Astrocyte (in vitro differentiated cells and primary cell): ENCODE data around the gene PSORS1C1. TPM values are rescaled to one million over a fixed set of nuclear protein-coding genes. Genes with fewer than 3 reads are reported as not detected.
A peak's percentile ranks its signal among the peaks of the same experiment; 100 is the strongest.
"Not testable (repeated sequence)": the region's sequence is repeated elsewhere in the genome, so short reads cannot be mapped to it uniquely, and the experiment has no call there.

ENCODE experiments used
- DNase-seq: peaks from one replicate; pipeline ENCODE4 v3.0.0-alpha.2; 2010; ENCODE audit warnings: low read depth
- FAIRE-seq: peaks from 2 replicates; lab custom pipeline; 2011; peaks lifted over from hg19 to GRCh38; lab: Jason Lieb, UNC
- H2AFZ ChIP-seq: 2 replicates; pipeline ENCODE4 v1.6.0; 2012; ENCODE audit warnings: low read depth, low read length, inconsistent platforms
- H3K27ac ChIP-seq: 2 replicates; pipeline ENCODE4 v1.5.1; 2011; ENCODE audit warnings: low read depth, low read length, inconsistent platforms
- H3K27me3 ChIP-seq: 2 replicates; pipeline ENCODE4 v1.6.0; 2011; ENCODE audit warnings: low read length, inconsistent platforms; ENCODE audit not compliant: insufficient read depth
- H3K36me3 ChIP-seq: 2 replicates; pipeline ENCODE4 v1.5.1; 2011; ENCODE audit warnings: low read length, inconsistent platforms; ENCODE audit not compliant: insufficient read depth
- H3K4me1 ChIP-seq: 2 replicates; pipeline ENCODE4 v1.5.1; 2011; ENCODE audit warnings: low read length, inconsistent platforms; ENCODE audit not compliant: insufficient read depth
- H3K4me2 ChIP-seq: 2 replicates; pipeline ENCODE4 v1.6.0; 2012; ENCODE audit warnings: low read length, inconsistent platforms
- H3K4me3 ChIP-seq: 2 replicates; pipeline ENCODE4 v1.5.1; 2011; ENCODE audit warnings: low read depth, mild to moderate bottlenecking, low read length, inconsistent platforms; ENCODE audit not compliant: insufficient read depth
- H3K79me2 ChIP-seq: 2 replicates; pipeline ENCODE4 v1.6.0; 2012; ENCODE audit warnings: mild to moderate bottlenecking, low read length, inconsistent platforms; ENCODE audit not compliant: insufficient read depth
- H3K9ac ChIP-seq: 2 replicates; pipeline ENCODE4 v1.6.0; 2012; ENCODE audit warnings: mild to moderate bottlenecking, low read length, inconsistent platforms
- H3K9me3 ChIP-seq: 2 replicates; pipeline ENCODE4 v1.5.1; 2012; ENCODE audit warnings: low read depth, mild to moderate bottlenecking, low read length, inconsistent platforms; ENCODE audit not compliant: insufficient read depth
- H4K20me1 ChIP-seq: 2 replicates; pipeline ENCODE4 v1.6.0; 2012; ENCODE audit warnings: low read length, inconsistent platforms; ENCODE audit not compliant: insufficient read depth
- H3K27ac Mint-ChIP-seq: one replicate; pipeline ENCODE4 v1.8.0; 2021; ENCODE audit warnings: mild to moderate bottlenecking, mixed read lengths; ENCODE audit not compliant: unreplicated experiment
- H3K27me3 Mint-ChIP-seq: one replicate; pipeline ENCODE4 v1.8.0; 2021; ENCODE audit warnings: low read depth, mixed read lengths; ENCODE audit not compliant: unreplicated experiment
- H3K36me3 Mint-ChIP-seq: one replicate; pipeline ENCODE4 v1.8.0; 2021; ENCODE audit warnings: low read depth, mixed read lengths; ENCODE audit not compliant: unreplicated experiment
- H3K4me1 Mint-ChIP-seq: one replicate; pipeline ENCODE4 v1.8.0; 2021; ENCODE audit warnings: low read depth, mixed read lengths; ENCODE audit not compliant: unreplicated experiment
- H3K4me3 Mint-ChIP-seq: one replicate; pipeline ENCODE4 v1.8.0; 2021; ENCODE audit warnings: mild to moderate bottlenecking, moderate library complexity, mixed read lengths; ENCODE audit not compliant: unreplicated experiment
- H3K9me3 Mint-ChIP-seq: one replicate; pipeline ENCODE4 v1.8.0; 2021; ENCODE audit warnings: mild to moderate bottlenecking, mixed read lengths; ENCODE audit not compliant: unreplicated experiment
- CTCF ChIP-seq: IDR thresholded peaks from 2 replicates; pipeline ENCODE4 v1.5.1; 2011; ENCODE audit warnings: low read depth, mild to moderate bottlenecking, inconsistent platforms, low read length, moderate library complexity; ENCODE audit not compliant: insufficient read depth
- EZH2 ChIP-seq: IDR thresholded peaks from 2 replicates; pipeline ENCODE4 v1.6.1; 2012; ENCODE audit warnings: mild to moderate bottlenecking, low read length, inconsistent platforms; ENCODE audit not compliant: insufficient read depth
- total RNA-seq: library from RNA; stranded (reverse); gene quantifications from 2 replicates; pipeline ENCODE4 v1.2.1, GENCODE V29; 2021

Gene PSORS1C1
- total RNA-seq, 1 donor from 2014 or later: 9.2 TPM

GRCh38 chr6:31183859-31184258, 69.3 kb downstream of the PSORS1C1 start:
- H3K9ac ChIP-seq, H3K79me2 ChIP-seq, H3K9me3 ChIP-seq, H3K27ac ChIP-seq, H2AFZ ChIP-seq, H3K4me3 ChIP-seq, H3K27ac Mint-ChIP-seq, FAIRE-seq, H3K27me3 Mint-ChIP-seq, H3K9me3 Mint-ChIP-seq, DNase-seq, H3K4me2 ChIP-seq, H3K36me3 ChIP-seq, H3K27me3 ChIP-seq, H4K20me1 ChIP-seq, H3K36me3 Mint-ChIP-seq, H3K4me3 Mint-ChIP-seq, H3K4me1 Mint-ChIP-seq, H3K4me1 ChIP-seq: not testable (repeated sequence)

GRCh38 chr6:31185695-31186051, 71.1 kb downstream of the PSORS1C1 start:
- not testable (repeated sequence) for H3K4me3 Mint-ChIP-seq, H3K27me3 Mint-ChIP-seq, H3K36me3 Mint-ChIP-seq, H3K27me3 ChIP-seq, H3K4me1 Mint-ChIP-seq, H3K27ac ChIP-seq, H3K36me3 ChIP-seq, DNase-seq, H3K27ac Mint-ChIP-seq, H3K9ac ChIP-seq, H3K4me1 ChIP-seq, H3K4me3 ChIP-seq, H3K9me3 Mint-ChIP-seq, H3K79me2 ChIP-seq, H4K20me1 ChIP-seq, H3K9me3 ChIP-seq, FAIRE-seq, H3K4me2 ChIP-seq, H2AFZ ChIP-seq

- no peak overlapping the region for H3K4me3 Mint-ChIP-seq
- H3K9me3 Mint-ChIP-seq: no peaks in the 10 kb centered on the region
- Histone ChIP-seq H3K4me1 (no peaks in the 10 kb centered on the region), H3K4me3 (no peak overlapping the region), H3K9me3 (no peaks in the 10 kb centered on the region), H3K36me3 (no peaks in the 10 kb centered on the region), H3K79me2 (no peaks in the 10 kb centered on the region), H3K4me2 (no peak overlapping the region), H4K20me1 (no peaks in the 10 kb centered on the region), H3K27ac (no peak overlapping the region), H3K9ac (no peak overlapping the region), H2AFZ (no peak overlapping the region), H3K27me3 (no peaks in the 10 kb centered on the region)
- DNase-seq: peak; percentile 3
- H3K4me1 Mint-ChIP-seq: no peaks in the 10 kb centered on the region
- H3K27me3 Mint-ChIP-seq: peaks cover 2% of the 10 kb centered on the region
- H3K27ac Mint-ChIP-seq: no peak overlapping the region
- H3K36me3 Mint-ChIP-seq: no peaks in the 10 kb centered on the region
- TF ChIP-seq CTCF: no peak
- FAIRE-seq: no peak
Measured at GRCh38 chr6:31186052-31186734, 71.6 kb downstream of the PSORS1C1 start.

GRCh38 chr6:31187780-31188194, 73.2 kb downstream of the PSORS1C1 start:
- H3K4me3 ChIP-seq: no peak overlapping the region
- no peaks in the 10 kb centered on the region for H3K4me1 ChIP-seq
- Mint-ChIP-seq H3K36me3 (no peaks in the 10 kb centered on the region), H3K27ac (no peak overlapping the region), H3K9me3 (no peaks in the 10 kb centered on the region), H3K4me3 (no peak overlapping the region), H3K27me3 (peaks cover 2% of the 10 kb centered on the region), H3K4me1 (no peaks in the 10 kb centered on the region)
- H2AFZ ChIP-seq: no peak overlapping the region
- no peaks in the 10 kb centered on the region for H3K79me2 ChIP-seq
- H3K27ac ChIP-seq: no peak overlapping the region
- FAIRE-seq (no peak), DNase-seq (no peak)
- no peaks in the 10 kb centered on the region for H3K36me3 ChIP-seq
- TF ChIP-seq CTCF (no peak), EZH2 (no peak)
- no peak overlapping the region for H3K9ac ChIP-seq
- H3K27me3 ChIP-seq: no peaks in the 10 kb centered on the region
- H4K20me1 ChIP-seq: no peaks in the 10 kb centered on the region
- H3K4me2 ChIP-seq: no peak overlapping the region
- no peaks in the 10 kb centered on the region for H3K9me3 ChIP-seq

GRCh38 chr6:31189223-31189622, 74.6 kb downstream of the PSORS1C1 start:
- FAIRE-seq, H2AFZ ChIP-seq, H3K9me3 ChIP-seq, H3K27ac ChIP-seq, H3K4me3 Mint-ChIP-seq, H3K27me3 ChIP-seq, H3K36me3 ChIP-seq, H3K9ac ChIP-seq, H3K27ac Mint-ChIP-seq, H3K4me1 ChIP-seq, H3K4me1 Mint-ChIP-seq, DNase-seq, H3K27me3 Mint-ChIP-seq, H3K4me3 ChIP-seq, H4K20me1 ChIP-seq, H3K9me3 Mint-ChIP-seq, H3K36me3 Mint-ChIP-seq, H3K79me2 ChIP-seq, H3K4me2 ChIP-seq: not testable (repeated sequence)
